Thyroid gland (tissue), 4 donors: ENCODE measurements around the gene ARHGEF16.

Experiments used
- CTCF ChIP-seq, 6 experiments: fragments of 200-600 bp in 3 of 6; fragments of 450-650 bp in 3 of 6; sonication (generic) in 3 of 6; IDR thresholded peaks; one replicate each; pipeline ENCODE4 v1.5.1; 2016 to 2019; ENCODE audit warnings: antibody characterized with exemption in 6 of 6, mild to moderate bottlenecking in 2 of 6, inconsistent platforms in 1 of 6, moderate library complexity in 1 of 6
- POLR2A ChIP-seq, 2 donors: fragments of 450-650 bp; IDR thresholded peaks; one replicate each; pipeline ENCODE4 v1.6.1; 2017; ENCODE audit warnings: antibody characterized with exemption in 2 of 2, mild to moderate bottlenecking in 2 of 2, moderate library complexity in 1 of 2

GRCh38 chr1:3514404-3514803 is 59.9 kb downstream of the ARHGEF16 start:
- TF ChIP-seq CTCF (IDR thresholded peaks at IDR 0.05) (no peak), POLR2A (IDR thresholded peaks at IDR 0.05) (no peak)
